Suppressor macrophage (primary cell): ENCODE data around the gene HHIPL1.

Experiments
- DNase-seq, 4 experiments: peaks; one replicate each; pipeline ENCODE4 v3.0.0-alpha.2; 2020 to 2022
- total RNA-seq, 17 experiments: gene quantifications; one replicate each; lab custom pipeline; 2026; ENCODE audit warnings: mixed read lengths in 6 of 17, inconsistent platforms in 3 of 17; lab: John Stamatoyannopoulos, UW

The HHIPL1 gene
- 0 to 4.7 (median 0.03) reads per million in 17 experiments for total RNA-seq

GRCh38 chr14:99644723-99645544, at the start of gene HHIPL1:
Gene HHIPL1, plus strand, starts transcription at chr14:99645129. Its CDS starts 79 bp downstream, at chr14:99645208.
- DNase-seq, result peak in 1 of 4 experiments; percentile 3

GRCh38 chr14:99595524-99595923, 49.4 kb upstream of the HHIPL1 start:
- DNase-seq, result no peak

DNA sequence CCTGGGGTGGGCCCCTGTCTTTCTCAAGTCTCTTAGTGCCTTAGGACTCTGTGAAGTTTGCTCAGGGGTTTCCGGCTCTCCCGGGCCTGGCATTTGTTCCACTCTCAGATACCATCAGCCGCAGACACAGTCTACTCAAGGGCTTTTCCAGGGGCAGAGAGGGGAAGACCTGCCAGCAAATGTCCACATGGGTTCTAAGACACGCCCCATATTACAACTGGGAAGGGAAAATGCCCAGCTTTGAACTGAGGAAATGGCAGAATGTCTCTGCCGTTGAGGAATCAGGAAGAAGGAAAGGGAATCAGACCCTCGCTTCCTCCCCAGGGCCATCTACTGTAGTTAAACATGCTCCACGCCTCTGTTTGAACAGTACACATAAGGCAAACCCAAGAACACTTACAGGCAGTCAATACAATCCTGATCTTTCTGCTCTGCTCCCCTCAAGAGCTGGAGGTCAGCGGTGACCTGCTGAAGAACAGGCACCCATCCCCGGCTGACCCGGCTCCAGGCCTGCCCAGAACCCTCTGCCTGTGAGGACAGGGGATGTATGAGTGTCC, 48.8 kb upstream of the HHIPL1 start:
- no peak for DNase-seq

DNA sequence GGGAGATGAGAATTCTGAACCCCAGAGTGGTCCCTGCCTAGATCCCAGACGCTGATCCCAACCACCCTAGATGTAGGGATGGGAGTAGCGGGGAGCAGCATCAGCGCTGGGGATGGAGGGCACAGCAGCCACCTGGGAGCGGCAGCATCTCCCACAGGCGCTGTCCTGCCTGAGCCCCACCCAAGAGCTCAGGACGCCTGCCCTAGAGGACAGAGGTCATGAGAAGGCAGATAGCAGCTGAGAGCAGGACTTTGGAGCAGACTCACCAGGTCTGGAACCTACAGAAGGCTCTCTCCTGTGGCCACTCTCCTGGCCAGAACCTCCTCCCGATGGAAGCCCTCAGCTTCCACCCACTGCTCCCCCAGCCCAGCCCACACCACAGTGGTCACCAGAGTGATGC, 48.2 kb upstream of the HHIPL1 start:
- no peak for DNase-seq

GRCh38 chr14:99597911-99598600, 46.9 kb upstream of the HHIPL1 start:
- DNase-seq, result no peak

DNA sequence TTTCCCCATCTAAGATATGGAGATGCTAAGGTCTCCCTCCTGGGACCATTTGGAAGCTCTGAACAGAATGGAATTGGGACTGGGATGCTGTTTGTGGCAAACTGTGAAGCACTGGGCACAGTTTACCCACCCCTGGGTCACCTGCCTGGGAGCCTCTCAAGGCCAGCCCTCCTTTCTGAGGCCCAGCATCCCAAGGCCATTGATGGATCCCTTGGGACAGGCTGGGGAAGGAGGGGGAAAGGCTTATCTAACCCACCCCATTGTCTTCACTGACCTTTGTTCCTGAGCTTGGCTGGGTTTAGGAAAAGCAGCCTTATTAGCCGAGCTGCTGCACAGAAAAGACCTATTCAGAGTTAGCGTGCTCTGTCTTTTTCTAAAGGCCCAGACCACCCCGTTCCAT, 46.2 kb upstream of the HHIPL1 start:
- DNase-seq, result no peak

DNA sequence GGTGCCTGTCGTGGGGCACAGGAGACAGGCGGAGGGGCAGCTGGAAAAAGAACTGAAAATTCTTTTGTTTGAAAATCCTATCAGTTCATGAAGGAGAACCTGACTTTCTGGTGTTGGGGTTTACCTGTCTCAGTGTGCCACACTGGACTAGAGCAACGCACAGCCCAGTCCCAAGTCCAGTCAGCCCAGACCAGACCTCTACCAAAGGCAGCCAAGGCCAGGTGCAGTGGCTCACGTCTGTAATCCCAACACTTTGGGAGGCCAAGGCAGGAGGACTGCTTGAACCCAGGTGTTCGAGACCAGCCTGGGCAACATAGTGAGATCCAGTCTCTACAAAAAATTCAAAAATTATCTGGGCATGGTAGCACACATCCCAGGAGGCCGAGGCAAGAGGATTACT, 45.5 kb upstream of the HHIPL1 start:
- DNase-seq, result no peak

DNA sequence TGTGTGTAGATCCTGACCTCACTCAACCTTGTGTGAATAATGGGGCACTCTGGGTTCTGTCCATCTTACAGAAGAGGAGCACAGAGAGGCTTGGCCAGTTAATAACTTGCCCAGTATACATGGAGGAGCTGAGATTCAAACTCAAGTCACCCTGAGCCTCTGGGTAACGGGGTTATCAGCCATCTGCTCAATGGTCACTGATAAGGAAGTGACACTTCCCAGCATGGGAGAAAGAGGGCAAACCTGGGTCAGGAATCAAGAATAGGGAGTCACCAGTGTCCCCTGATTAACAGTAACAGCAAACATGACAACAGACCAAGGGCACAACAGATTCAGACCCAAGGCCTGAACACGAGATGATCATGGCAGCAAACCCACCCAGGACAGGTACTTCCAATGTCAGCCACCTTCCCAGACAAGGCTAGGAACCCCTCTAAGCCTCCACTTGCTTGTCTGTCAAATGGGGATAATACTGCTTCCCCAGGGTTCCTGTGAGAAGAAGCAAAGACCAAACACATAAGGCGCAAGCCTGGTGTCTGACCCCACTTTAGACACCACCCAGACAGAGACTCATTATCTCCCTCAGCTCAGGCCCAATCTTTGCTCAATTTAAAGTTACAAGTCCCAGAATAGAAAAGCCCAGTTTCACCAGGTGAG, 44.6 kb upstream of the HHIPL1 start:
- DNase-seq, result no peak

GRCh38 chr14:99601361-99601831, 43.5 kb upstream of the HHIPL1 start:
- no peak for DNase-seq

GRCh38 chr14:99602054-99602787, 42.7 kb upstream of the HHIPL1 start:
- DNase-seq, result peak; percentile 37 to 73 (median 56)

DNA sequence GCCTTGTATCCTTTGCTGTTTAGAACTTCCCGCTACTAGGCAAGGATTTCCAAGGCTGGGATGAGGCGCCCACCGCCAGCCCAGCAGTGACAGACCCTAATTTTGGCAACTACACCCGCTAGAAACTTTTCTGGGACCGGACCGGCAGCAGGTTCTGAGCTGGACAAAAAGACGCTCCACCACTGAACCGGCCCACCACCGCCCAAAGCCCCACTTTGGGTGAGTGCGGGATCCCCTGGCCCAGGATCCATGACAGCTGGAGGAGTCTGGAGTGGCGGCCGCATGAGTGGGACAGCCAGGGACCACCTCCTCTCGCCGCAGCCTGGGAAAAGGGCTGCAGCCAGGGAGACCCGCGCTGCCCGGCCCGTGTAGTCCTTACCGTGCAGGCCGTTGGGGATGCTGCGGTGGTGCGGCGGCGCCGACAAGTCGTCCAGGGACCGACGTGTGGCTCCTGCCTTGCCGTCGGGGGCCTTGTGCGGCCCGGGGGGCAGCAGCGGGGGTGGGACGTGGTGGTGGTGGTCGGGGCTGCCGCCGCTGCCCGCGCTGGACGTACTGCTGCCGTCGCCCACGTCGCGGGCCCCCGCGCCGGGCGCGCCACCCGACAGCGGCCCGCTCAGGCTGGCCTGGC, 42.0 kb upstream of the HHIPL1 start:
- no peak for DNase-seq

- peak in 2 of 4 experiments; percentile 7 to 33 for DNase-seq
Observed at GRCh38 chr14:99603471-99604277, 41.3 kb upstream of the HHIPL1 start, which contains the start of gene CCDC85C. Gene CCDC85C, minus strand, starts transcription at chr14:99604207. Its CDS starts 248 bp downstream, at chr14:99603959.

DNA sequence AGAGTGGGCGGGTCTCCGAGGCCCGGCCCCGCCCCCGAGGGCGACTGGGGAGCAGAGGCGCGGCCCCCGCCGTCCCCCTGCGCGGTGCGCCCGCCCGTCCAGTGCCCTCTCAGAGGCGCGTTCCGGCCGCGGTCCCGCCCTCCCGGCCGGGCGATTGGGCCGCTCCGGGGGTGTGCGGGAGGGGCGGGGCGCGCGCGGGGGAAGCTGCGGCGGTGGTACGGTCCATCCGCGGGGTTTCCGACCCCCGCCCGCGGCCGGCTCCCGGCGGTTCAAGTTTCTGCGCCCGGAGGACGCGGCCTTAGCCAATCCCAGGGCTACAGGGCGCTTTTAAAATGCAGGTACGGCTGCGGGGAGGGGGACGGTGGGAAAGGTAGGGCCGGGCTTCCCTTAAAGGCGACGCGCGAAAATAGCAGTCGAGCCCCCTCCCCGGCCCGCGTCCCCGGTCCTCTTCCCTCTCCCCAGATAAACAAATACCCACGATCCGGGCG, 40.6 kb upstream of the HHIPL1 start:
- DNase-seq, result peak; percentile 78 to 94 (median 84)

DNA sequence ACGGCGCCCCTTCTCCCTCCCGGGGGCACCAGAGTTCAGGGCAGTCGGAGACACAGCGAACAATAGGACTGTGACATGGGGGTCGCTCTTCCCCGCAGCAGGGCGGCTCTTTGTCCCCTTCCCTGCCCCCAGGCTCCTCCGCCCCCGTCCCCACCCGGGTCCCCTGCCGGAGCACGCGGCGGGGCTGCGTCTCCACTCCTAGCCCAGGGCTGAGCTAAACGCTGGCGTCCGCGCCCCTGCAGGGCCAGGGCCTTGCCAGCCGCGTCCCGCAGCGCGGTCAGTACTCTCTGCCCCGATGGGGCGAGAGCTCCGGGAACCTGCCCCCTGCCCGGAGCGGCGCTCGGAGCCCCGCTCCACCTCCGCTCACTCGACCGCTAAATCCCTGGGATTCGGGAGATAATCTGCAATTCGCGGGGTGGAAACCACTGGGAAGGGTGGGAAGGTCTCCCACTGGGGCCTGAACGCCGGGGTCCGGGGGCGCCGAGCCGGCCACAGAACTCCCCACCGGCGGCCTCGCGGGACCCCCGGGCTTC, 40.1 kb upstream of the HHIPL1 start:
- peak in 2 of 4 experiments; percentile 29 to 42 for DNase-seq

DNA sequence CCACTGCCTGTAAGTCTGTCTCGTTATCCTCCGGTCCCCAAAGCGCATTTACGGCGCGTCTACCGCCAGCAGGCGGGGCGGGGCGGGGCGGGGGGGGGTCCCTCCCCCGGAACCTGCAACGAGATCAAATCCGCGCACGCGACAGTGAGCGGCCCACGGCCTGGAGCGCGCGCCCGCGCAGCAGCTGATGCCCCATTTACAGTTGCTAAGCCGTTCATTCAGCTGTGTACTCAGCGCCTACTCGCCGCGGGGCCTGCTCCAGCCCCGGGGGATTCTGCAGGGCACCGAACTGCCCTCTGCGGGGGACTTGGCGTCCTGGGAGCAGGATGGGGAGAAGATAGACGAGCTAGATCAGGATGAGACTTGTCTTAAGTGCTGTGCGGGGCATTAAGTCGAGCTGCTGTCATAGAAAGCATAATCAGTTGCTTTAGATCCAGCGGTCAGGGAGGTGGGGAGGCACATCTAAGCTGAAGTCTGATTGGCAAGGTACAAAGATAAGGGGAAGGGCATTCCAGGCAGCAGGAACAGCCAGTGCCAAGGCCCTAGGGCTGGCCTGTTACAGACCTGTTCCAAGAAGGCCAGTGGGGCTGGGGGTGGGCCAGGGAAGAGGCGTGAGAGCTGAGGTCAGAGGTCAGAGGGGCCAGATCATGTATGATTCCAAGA, 39.5 kb upstream of the HHIPL1 start:
- peak in 3 of 4 experiments; percentile 21 to 60 (median 26) for DNase-seq

GRCh38 chr14:99606359-99606758, 38.6 kb upstream of the HHIPL1 start:
- no peak for DNase-seq

DNA sequence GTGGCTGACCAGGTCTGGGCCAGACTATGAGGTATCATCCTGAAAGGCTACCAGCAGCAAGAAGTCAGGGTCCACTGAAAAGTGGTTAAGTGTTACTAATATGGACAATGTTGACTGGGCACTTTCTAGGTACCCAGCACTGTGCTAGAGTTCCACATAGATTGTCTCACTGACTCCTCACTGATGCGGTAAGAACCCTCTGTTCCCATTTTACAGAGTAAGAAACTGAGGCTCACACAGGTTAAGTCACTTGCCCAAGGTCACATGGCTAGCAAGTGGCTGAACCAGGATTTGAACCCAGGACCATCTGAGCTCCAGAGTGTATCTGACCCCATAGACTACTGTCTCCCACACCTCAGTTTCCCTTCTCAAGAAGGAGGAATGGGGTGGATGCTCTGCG, 36.3 kb upstream of the HHIPL1 start:
- DNase-seq, result no peak

GRCh38 chr14:99609245-99610170, 35.4 kb upstream of the HHIPL1 start:
- peak in 2 of 4 experiments; percentile 30 to 38 for DNase-seq
